Measurements from ENCODE around the gene KLHL2.

The KLHL2 gene

GRCh38 chr4:165204462-165204830 lies 2.9 kb upstream of the KLHL2 start:
- no peak overlapping the region for H3K4me3 ChIP-seq (replicated peaks; ENCODE audit: insufficient read depth, low read length)
- TF ChIP-seq SPI1 (IDR thresholded peaks at IDR 0.05; ENCODE audit: borderline replicate concordance, low read depth) (peak; percentile 56; the same call in 1 of the 2 replicates), CTCF (IDR thresholded peaks at IDR 0.05; ENCODE audit: insufficient read depth, low read length) (no peak)
- DNase-seq (ENCODE audit: low read depth in 1 of 2, low spot score in 1 of 2): peak in 1 of 2 experiments; percentile 38
- H3K27ac ChIP-seq (replicated peaks): no peak overlapping the region
- H3K27me3 ChIP-seq (ENCODE audit: insufficient read depth, poor library complexity, severe bottlenecking): no peaks in the 10 kb centered on the region

- Histone ChIP-seq H3K27me3 (ENCODE audit: insufficient read depth, poor library complexity, severe bottlenecking) (no peaks in the 10 kb centered on the region), H3K4me3 (replicated peaks; ENCODE audit: insufficient read depth, low read length) (peak overlapping the region; percentile 64), H3K27ac (replicated peaks) (peak overlapping the region; percentile 64)
- TF ChIP-seq CTCF (IDR thresholded peaks at IDR 0.05; ENCODE audit: insufficient read depth, low read length): no peak
- TF ChIP-seq REST (IDR thresholded peaks at IDR 0.05; ENCODE audit: insufficient replicate concordance, low read depth): no peak
- no peak for TF ChIP-seq GABPA (IDR thresholded peaks at IDR 0.05; ENCODE audit: low read depth)
- no peak for TF ChIP-seq POLR2AphosphoS5 (IDR thresholded peaks at IDR 0.05; ENCODE audit: low read depth)
- no peak for TF ChIP-seq SPI1 (IDR thresholded peaks at IDR 0.05; ENCODE audit: borderline replicate concordance, low read depth)
- DNase-seq (ENCODE audit: low read depth in 1 of 2, low spot score in 1 of 2): no peak
Observed at GRCh38 chr4:165207016-165207430, 338 bp upstream of the KLHL2 start.

GRCh38 chr4:165208221-165208652 lies 876 bp downstream of the KLHL2 start:
- H3K27ac ChIP-seq (replicated peaks): peak overlapping the region; percentile 52
- TF ChIP-seq CTCF (IDR thresholded peaks at IDR 0.05; ENCODE audit: insufficient read depth, low read length) (no peak), REST (IDR thresholded peaks at IDR 0.05; ENCODE audit: insufficient replicate concordance, low read depth) (no peak), GABPA (IDR thresholded peaks at IDR 0.05; ENCODE audit: low read depth) (no peak), SPI1 (IDR thresholded peaks at IDR 0.05; ENCODE audit: borderline replicate concordance, low read depth) (no peak), POLR2AphosphoS5 (IDR thresholded peaks at IDR 0.05; ENCODE audit: low read depth) (no peak)

GRCh38 chr4:165208741-165209388 lies 1.5 kb downstream of the KLHL2 start:
- DNase-seq (ENCODE audit: low read depth in 1 of 2, low spot score in 1 of 2): no peak
- H3K27ac ChIP-seq (replicated peaks): no peak overlapping the region
- no peaks in the 10 kb centered on the region for H3K27me3 ChIP-seq (ENCODE audit: insufficient read depth, poor library complexity, severe bottlenecking)
- TF ChIP-seq REST (IDR thresholded peaks at IDR 0.05; ENCODE audit: insufficient replicate concordance, low read depth) (no peak), SPI1 (IDR thresholded peaks at IDR 0.05; ENCODE audit: borderline replicate concordance, low read depth) (no peak), POLR2AphosphoS5 (IDR thresholded peaks at IDR 0.05; ENCODE audit: low read depth) (no peak), CTCF (IDR thresholded peaks at IDR 0.05; ENCODE audit: insufficient read depth, low read length) (no peak), GABPA (IDR thresholded peaks at IDR 0.05; ENCODE audit: low read depth) (no peak)
- peak overlapping the region; percentile 3; the same call in 1 of the 2 replicates for H3K4me3 ChIP-seq (replicated peaks; ENCODE audit: insufficient read depth, low read length)

More at GRCh38 chr4:165208221-165208652, 876 bp downstream of the KLHL2 start:
- DNase-seq (ENCODE audit: low read depth in 1 of 2, low spot score in 1 of 2): no peak
- H3K4me3 ChIP-seq (replicated peaks; ENCODE audit: insufficient read depth, low read length): peak overlapping the region; percentile 88
- no peaks in the 10 kb centered on the region for H3K27me3 ChIP-seq (ENCODE audit: insufficient read depth, poor library complexity, severe bottlenecking)

Data from HL-60 (cell line).